Right ventricle myocardium superior (tissue), 1 donor: ENCODE results near the gene EPN3. TPM values are rescaled to one million over a fixed set of nuclear protein-coding genes. Genes with fewer than 3 reads are reported as not detected.

Experiments used
- total RNA-seq: library from RNA; stranded (reverse); fragmentation: NEBNext Ultra II Directional; extraction: Animal tissue kit (Norgen Biotek cat#: 25700); gene quantifications from one replicate; pipeline ENCODE4 v1.2.1, GENCODE V29; 2021
- donor health status: DM: no; HTN: yes; CAD: no; lungs with severe emphysema.

EPN3 gene
- total RNA-seq, 1 donor from 2014 or later, result 17.7 TPM

Other genes with a start within 250 kb of the EPN3 start
- gene XYLT2, start 186.6 kb upstream of the EPN3 start, total RNA-seq, result 13.0 TPM
- gene MRPL27, start 159.6 kb upstream of the EPN3 start, total RNA-seq, result 78.6 TPM
- not detected for gene EME1, start 159.5 kb upstream of the EPN3 start, total RNA-seq
- gene LRRC59, start 135.2 kb upstream of the EPN3 start, total RNA-seq, result 20.3 TPM
- gene ACSF2, start 106.5 kb upstream of the EPN3 start, total RNA-seq, result 25.0 TPM
- 0.27 TPM for gene CHAD, start 63.9 kb upstream of the EPN3 start, total RNA-seq
- 49.7 TPM for gene RSAD1, start 53.9 kb upstream of the EPN3 start, total RNA-seq
- gene MYCBPAP, start 24.3 kb upstream of the EPN3 start, total RNA-seq, result 0.43 TPM
- gene SPATA20, start 14.4 kb downstream of the EPN3 start, total RNA-seq, result 58.2 TPM
- gene CACNA1G, start 28.0 kb downstream of the EPN3 start, total RNA-seq, result 0.24 TPM
- 0.43 TPM for gene ABCC3, start 102.1 kb downstream of the EPN3 start, total RNA-seq
- 58.4 TPM for gene ANKRD40, start 175.2 kb downstream of the EPN3 start, total RNA-seq
- gene LUC7L3, start 186.9 kb downstream of the EPN3 start, total RNA-seq, result 58.1 TPM
- gene ANKRD40CL, start 234.8 kb downstream of the EPN3 start, total RNA-seq, result not detected